Measurements from ENCODE around the gene CCNY.
"Not testable (repeated sequence)": the region's sequence is repeated elsewhere in the genome, so short reads cannot be mapped to it uniquely, and the experiment has no call there.

The CCNY gene

DNA sequence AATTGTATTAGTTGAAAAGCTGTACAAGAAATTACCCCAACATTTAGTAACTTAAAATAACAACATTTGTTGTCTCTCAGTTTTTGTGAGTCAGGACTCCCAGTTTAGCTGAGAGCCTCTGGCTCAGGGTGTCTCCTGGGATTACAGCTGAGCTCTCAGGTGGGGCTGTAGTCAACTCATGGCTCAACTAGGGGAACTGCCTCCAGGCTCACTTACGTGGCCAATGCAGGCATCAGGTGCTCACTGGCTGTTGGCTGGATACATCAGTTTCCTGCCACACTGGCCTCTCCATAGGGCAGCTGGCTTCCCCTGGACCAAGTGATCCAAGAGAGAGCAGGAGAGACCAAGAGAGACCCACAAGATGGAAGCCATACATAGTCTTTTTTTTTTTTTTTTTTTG is 17.5 kb downstream of the CCNY start:
- DNase-seq (ENCODE audit: low read depth in 3 of 3, low spot score in 1 of 3), result no peak

- DNase-seq (ENCODE audit: low read depth in 3 of 3, low spot score in 1 of 3), result not testable (repeated sequence)
Observed at GRCh38 chr10:35354257-35354656, 17.9 kb downstream of the CCNY start.

DNA sequence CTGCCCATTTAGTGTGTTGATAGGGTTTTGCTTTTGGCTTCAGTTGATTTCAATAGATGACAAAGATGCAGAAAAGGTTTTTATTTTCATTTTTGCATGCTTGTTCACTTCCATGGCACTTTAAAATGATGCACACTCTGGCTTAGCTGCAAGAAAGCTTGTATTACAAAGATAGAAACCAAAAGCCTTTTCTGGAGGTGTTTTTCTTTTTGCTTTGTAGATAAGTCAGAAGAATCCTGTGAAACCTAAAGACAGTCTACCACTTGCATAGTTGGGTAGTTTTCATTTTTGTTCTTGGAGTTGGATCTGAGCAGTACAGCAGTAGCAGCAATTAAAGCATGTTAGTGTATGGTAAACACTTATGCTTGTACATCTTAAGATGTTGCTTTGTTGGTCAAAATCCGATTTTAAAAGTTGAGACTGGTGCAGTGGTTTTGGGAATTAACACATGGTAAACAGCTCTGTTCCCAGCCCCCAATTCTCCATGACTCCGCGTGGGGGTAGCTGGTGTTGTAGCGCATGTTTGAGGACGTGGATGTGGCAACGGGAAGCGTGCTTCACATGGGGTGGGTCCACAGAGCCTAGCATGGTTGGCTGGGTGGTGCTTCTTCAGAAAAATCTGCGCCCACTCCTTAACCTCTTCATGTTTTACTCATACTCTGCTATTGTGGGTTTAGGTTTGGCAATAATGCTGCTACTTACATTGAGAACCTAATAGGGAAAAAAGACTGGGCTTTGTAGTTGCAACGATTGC is 19.8 kb downstream of the CCNY start:
- peak in 1 of 3 donors; percentile 11 for DNase-seq (ENCODE audit: low read depth in 3 of 3, low spot score in 1 of 3)

- DNase-seq (ENCODE audit: low read depth in 3 of 3, low spot score in 1 of 3), result no peak
Observed at GRCh38 chr10:35356725-35357092, 20.4 kb downstream of the CCNY start.

DNA sequence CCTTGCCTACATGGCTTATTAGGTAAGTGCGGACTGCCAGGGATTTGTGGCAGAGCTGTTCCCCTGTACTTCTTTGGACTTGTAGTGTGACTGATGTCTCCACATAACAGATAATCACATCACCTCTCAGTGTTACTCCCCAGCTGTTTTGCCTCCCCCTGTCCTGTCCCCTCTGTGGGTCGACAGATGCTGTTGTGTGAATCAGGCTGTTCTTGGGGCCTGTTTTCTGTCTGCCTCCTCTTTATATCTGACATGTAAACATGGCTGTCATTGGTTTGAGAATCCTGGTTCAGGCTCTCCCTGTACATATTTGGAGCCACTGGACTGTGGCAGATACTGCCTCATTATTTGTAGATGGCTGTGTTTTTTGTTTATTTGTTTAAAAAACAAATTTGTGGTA is 22.7 kb downstream of the CCNY start:
- no peak for DNase-seq (ENCODE audit: low read depth in 3 of 3, low spot score in 1 of 3)

- DNase-seq (ENCODE audit: low read depth in 3 of 3, low spot score in 1 of 3), result no peak
Observed at GRCh38 chr10:35359873-35360272, 23.6 kb downstream of the CCNY start.

GRCh38 chr10:35362701-35363350 is 26.5 kb downstream of the CCNY start:
- no peak for DNase-seq (ENCODE audit: low read depth in 3 of 3, low spot score in 1 of 3)

DNA sequence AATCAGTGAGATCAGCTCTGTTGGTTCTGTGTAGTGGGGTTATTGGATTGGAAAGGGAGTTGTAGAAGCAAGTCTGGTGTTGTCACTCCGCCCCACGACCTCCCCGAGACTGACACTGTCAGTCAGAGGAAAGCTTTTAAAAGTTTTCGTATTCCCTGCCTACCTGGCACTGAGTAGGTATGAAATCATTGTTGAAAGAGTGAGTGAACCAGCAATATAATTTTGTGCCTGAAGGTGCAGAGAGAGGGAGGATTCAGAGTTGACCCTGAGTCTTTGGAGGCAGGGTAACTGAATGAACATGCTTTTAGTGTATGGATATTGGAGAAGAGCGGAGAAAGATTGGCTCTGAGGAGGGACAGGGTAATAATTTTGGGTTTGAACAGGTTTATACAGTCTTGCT is 27.3 kb downstream of the CCNY start:
- no peak for DNase-seq (ENCODE audit: low read depth in 3 of 3, low spot score in 1 of 3)

- no peak for DNase-seq (ENCODE audit: low read depth in 3 of 3, low spot score in 1 of 3)
Observed at GRCh38 chr10:35364808-35365207, 28.5 kb downstream of the CCNY start.

- DNase-seq (ENCODE audit: low read depth in 3 of 3, low spot score in 1 of 3), result no peak
Observed at GRCh38 chr10:35365994-35366393, 29.7 kb downstream of the CCNY start.

DNA sequence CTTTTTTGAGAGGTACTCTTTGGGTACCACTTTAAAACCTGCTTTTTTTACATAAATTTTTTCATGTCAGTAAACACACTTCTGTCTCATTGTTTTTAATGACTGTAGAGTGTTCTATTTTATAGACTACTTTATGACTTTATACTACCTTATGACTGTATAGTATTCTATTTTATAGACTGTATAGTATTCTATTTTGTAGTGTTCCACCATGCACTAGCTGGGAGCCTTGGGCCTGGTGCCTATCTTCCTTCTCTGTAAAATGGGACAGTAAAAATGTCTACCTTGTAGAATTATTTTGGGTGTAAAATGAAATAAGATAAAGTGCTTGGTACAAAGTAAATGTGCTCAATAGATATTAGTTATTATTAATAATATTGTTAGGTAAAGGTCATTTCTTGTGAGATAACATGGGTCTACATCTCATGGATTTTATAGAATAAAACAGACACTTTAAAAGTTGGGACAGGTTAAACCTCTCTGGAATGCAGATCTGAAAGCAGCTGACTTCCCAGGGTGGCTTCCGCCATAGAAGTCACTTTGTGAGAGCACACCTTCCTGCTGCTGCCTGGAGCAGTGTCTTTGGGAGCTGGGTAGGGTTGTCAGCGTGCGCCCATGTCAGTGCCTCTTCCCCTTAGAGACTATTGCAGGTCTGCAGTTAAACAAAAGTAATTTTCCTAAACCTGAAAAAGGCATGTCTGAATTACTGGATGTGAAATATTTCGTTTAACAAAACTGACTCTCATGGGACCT is 31.0 kb downstream of the CCNY start:
- no peak for DNase-seq (ENCODE audit: low read depth in 3 of 3, low spot score in 1 of 3)

GRCh38 chr10:35367982-35368381 is 31.7 kb downstream of the CCNY start:
- DNase-seq (ENCODE audit: low read depth in 3 of 3, low spot score in 1 of 3), result no peak

- DNase-seq (ENCODE audit: low read depth in 3 of 3, low spot score in 1 of 3), result no peak
Observed at GRCh38 chr10:35368485-35369048, 32.3 kb downstream of the CCNY start.

- DNase-seq (ENCODE audit: low read depth in 3 of 3, low spot score in 1 of 3), result no peak
Observed at GRCh38 chr10:35369049-35369611, 32.8 kb downstream of the CCNY start.

- DNase-seq (ENCODE audit: low read depth in 3 of 3, low spot score in 1 of 3), result no peak
Observed at GRCh38 chr10:35371731-35372130, 35.4 kb downstream of the CCNY start.

GRCh38 chr10:35372329-35372728 is 36.0 kb downstream of the CCNY start:
- no peak for DNase-seq (ENCODE audit: low read depth in 3 of 3, low spot score in 1 of 3)

GRCh38 chr10:35375091-35375765 is 38.9 kb downstream of the CCNY start:
- DNase-seq (ENCODE audit: low read depth in 3 of 3, low spot score in 1 of 3), result no peak

- no peak for DNase-seq (ENCODE audit: low read depth in 3 of 3, low spot score in 1 of 3)
Observed at GRCh38 chr10:35377050-35377728, 40.9 kb downstream of the CCNY start.

- no peak for DNase-seq (ENCODE audit: low read depth in 3 of 3, low spot score in 1 of 3)
Observed at GRCh38 chr10:35378541-35379210, 42.4 kb downstream of the CCNY start.

Data from stimulated activated CD4-positive, alpha-beta T cell treated with anti-CD3 and anti-CD28 coated beads, TNF-alpha, amount 100 ng/mL, for 1 hour (primary cell).